H9 (cell line): ENCODE data around the gene TMEM185B. TPM values are rescaled to one million over a fixed set of nuclear protein-coding genes. Genes with fewer than 3 reads are reported as not detected.

Experiments used
- DNase-seq: peaks from one replicate; pipeline ENCODE4 v3.0.0-alpha.2; 2017
- H2AFZ ChIP-seq: one replicate; pipeline ENCODE4 v1.6.1; 2013; ENCODE audit warnings: mild to moderate bottlenecking, low read length, control low read depth, moderate library complexity
- H2AK5ac ChIP-seq: 2 replicates; pipeline ENCODE4 v1.6.1; 2013; ENCODE audit warnings: low read length, control low read depth, mixed read lengths; ENCODE audit not compliant: insufficient read length
- H2BK120ac ChIP-seq: one replicate; pipeline ENCODE4 v1.6.1; 2013; ENCODE audit warnings: low read depth, mild to moderate bottlenecking, low read length, control low read depth, inconsistent platforms; ENCODE audit not compliant: poor library complexity, severe bottlenecking
- H2BK12ac ChIP-seq: 2 replicates; pipeline ENCODE4 v1.6.1; 2013; ENCODE audit warnings: low read length, control low read depth, mixed read lengths, low read depth; ENCODE audit not compliant: insufficient read length
- H2BK15ac ChIP-seq: 2 replicates; pipeline ENCODE4 v1.6.1; 2013; ENCODE audit warnings: low read depth, low read length, control low read depth
- H2BK20ac ChIP-seq: one replicate; pipeline ENCODE4 v1.6.1; 2013; ENCODE audit warnings: low read depth, mild to moderate bottlenecking, low read length, control low read depth, inconsistent platforms; ENCODE audit not compliant: poor library complexity, severe bottlenecking
- H2BK5ac ChIP-seq: 2 replicates; pipeline ENCODE4 v1.6.1; 2013; ENCODE audit warnings: low read length, control low read depth, mixed read lengths; ENCODE audit not compliant: insufficient read length
- H3K14ac ChIP-seq: 2 replicates; pipeline ENCODE4 v1.6.1; 2013; ENCODE audit warnings: low read length, control low read depth; ENCODE audit not compliant: insufficient read depth
- H3K18ac ChIP-seq: 2 replicates; pipeline ENCODE4 v1.6.1; 2013; ENCODE audit warnings: low read depth, mild to moderate bottlenecking, mixed read lengths, low read length, control low read depth; ENCODE audit not compliant: insufficient read length
- H3K23ac ChIP-seq: 2 replicates; pipeline ENCODE4 v1.6.1; 2013; ENCODE audit warnings: low read length, control low read depth, mixed read lengths, low read depth; ENCODE audit not compliant: insufficient read length
- H3K23me2 ChIP-seq: 2 replicates; pipeline ENCODE4 v1.6.1; 2013; ENCODE audit warnings: low read depth, mild to moderate bottlenecking, mixed read lengths, low read length, control low read depth; ENCODE audit not compliant: insufficient read length, poor library complexity, severe bottlenecking
- H3K27ac ChIP-seq: 2 replicates; pipeline ENCODE4 v1.5.1; 2013; ENCODE audit warnings: low read length, control low read depth, mixed read lengths, low read depth; ENCODE audit not compliant: insufficient read length
- H3K27me3 ChIP-seq: 2 replicates; pipeline ENCODE4 v1.6.1; 2013; ENCODE audit warnings: low read length, control low read depth, inconsistent platforms; ENCODE audit not compliant: insufficient read depth
- H3K4ac ChIP-seq: 2 replicates; pipeline ENCODE4 v1.6.1; 2013; ENCODE audit warnings: low read depth, mild to moderate bottlenecking, control low read depth, inconsistent platforms, low read length, moderate library complexity
- H3K4me1 ChIP-seq: 2 replicates; pipeline ENCODE4 v1.6.1; 2013; ENCODE audit warnings: low read length, control low read depth, inconsistent platforms; ENCODE audit not compliant: insufficient read depth
- H3K4me2 ChIP-seq: 2 replicates; pipeline ENCODE4 v1.6.1; 2013; ENCODE audit warnings: low read length, control low read depth, mixed read lengths; ENCODE audit not compliant: insufficient read length, insufficient read depth
- H3K56ac ChIP-seq: 2 replicates; pipeline ENCODE4 v1.6.1; 2013; ENCODE audit warnings: low read depth, mild to moderate bottlenecking, mixed read lengths, low read length, control low read depth; ENCODE audit not compliant: insufficient read length
- H3K79me1 ChIP-seq: 2 replicates; pipeline ENCODE4 v1.6.1; 2013; ENCODE audit warnings: low read depth, mild to moderate bottlenecking, moderate library complexity, low read length, control low read depth, inconsistent platforms; ENCODE audit not compliant: insufficient read depth, poor library complexity, severe bottlenecking
- H3K79me2 ChIP-seq: 2 replicates; pipeline ENCODE4 v1.6.1; 2013; ENCODE audit warnings: low read length, control low read depth, inconsistent platforms; ENCODE audit not compliant: insufficient read depth
- H3K9ac ChIP-seq: 2 replicates; pipeline ENCODE4 v1.6.1; 2013; ENCODE audit warnings: low read length, control low read depth, mixed read lengths; ENCODE audit not compliant: insufficient read length; ENCODE audit errors: extremely low read depth
- H3K9me3 ChIP-seq: one replicate; pipeline ENCODE4 v1.6.1; 2013; ENCODE audit warnings: low read depth, low read length, inconsistent platforms; ENCODE audit not compliant: control insufficient read depth
- H3T11ph ChIP-seq: one replicate; pipeline ENCODE4 v1.6.1; 2013; ENCODE audit warnings: mild to moderate bottlenecking, low read length, control low read depth, inconsistent platforms
- H4K20me1 ChIP-seq: one replicate; pipeline ENCODE4 v1.6.1; 2013; ENCODE audit not compliant: control insufficient read depth, insufficient read length, insufficient read depth
- H4K5ac ChIP-seq: 2 replicates; pipeline ENCODE4 v1.6.1; 2013; ENCODE audit warnings: low read depth, mild to moderate bottlenecking, mixed read lengths, low read length, control low read depth; ENCODE audit not compliant: insufficient read length
- H4K8ac ChIP-seq: replicated peaks from 2 replicates; pipeline ENCODE4 v1.6.1; 2013; ENCODE audit warnings: low read length, control low read depth, mixed read lengths, low read depth; ENCODE audit not compliant: insufficient read length
- H4K91ac ChIP-seq: 2 replicates; pipeline ENCODE4 v1.6.1; 2013; ENCODE audit warnings: low read depth, mild to moderate bottlenecking, moderate library complexity, mixed read lengths, low read length, control low read depth; ENCODE audit not compliant: insufficient read length
- H3K27ac Mint-ChIP-seq, 3 experiments: 2 replicates in 2 of 3; 3 replicates in 1 of 3; pipeline ENCODE4 v1.8.0; 2020 to 2021; ENCODE audit warnings: mixed read lengths in 3 of 3, mild to moderate bottlenecking in 1 of 3, moderate library complexity in 1 of 3
- H3K27me3 Mint-ChIP-seq: 2 replicates; pipeline ENCODE4 v1.8.0; 2021; ENCODE audit warnings: low read depth, mild to moderate bottlenecking, moderate library complexity, mixed read lengths
- H3K36me3 Mint-ChIP-seq, 3 experiments: 2 replicates in 2 of 3; 3 replicates in 1 of 3; pipeline ENCODE4 v1.8.0; 2020 to 2021; ENCODE audit warnings: low read depth in 3 of 3, mixed read lengths in 3 of 3; ENCODE audit not compliant: insufficient read depth in 1 of 3
- H3K4me1 Mint-ChIP-seq, 2 experiments: 2 replicates each; pipeline ENCODE4 v1.8.0; 2020; ENCODE audit warnings: mixed read lengths in 2 of 2
- H3K4me3 Mint-ChIP-seq, 2 experiments: 2 replicates in 1 of 2; 3 replicates in 1 of 2; pipeline ENCODE4 v1.8.0; 2020 to 2021; ENCODE audit warnings: mild to moderate bottlenecking in 2 of 2, mixed read lengths in 2 of 2, moderate library complexity in 1 of 2
- H3K9me3 Mint-ChIP-seq, 2 experiments: 2 replicates in 1 of 2; 3 replicates in 1 of 2; pipeline ENCODE4 v1.8.0; 2020; ENCODE audit warnings: mild to moderate bottlenecking in 2 of 2, mixed read lengths in 2 of 2, moderate library complexity in 1 of 2
- CTCF ChIP-seq: fragments of 200-600 bp; sonication (generic); conservative IDR thresholded peaks from 3 replicates; pipeline ENCODE4 v1.8.0; 2021; ENCODE audit warnings: antibody characterized with exemption, mild to moderate bottlenecking
- WGBS: extraction: QIAGEN DNeasy Blood & Tissue Kit; methylation state at CpG from one replicate; pipeline ENCODE4 v1.1.7; 2013; ENCODE audit warnings: missing lambda C conversion rate, low lambda C conversion rate, mixed read lengths; ENCODE audit not compliant: insufficient read length; ENCODE audit errors: extremely low coverage; 5-methylcytosine and 5-hydroxymethylcytosine counted together
- total RNA-seq: library from RNA; stranded (reverse); gene quantifications from 2 replicates; pipeline ENCODE4 v1.2.1, GENCODE V29; 2021

Gene TMEM185B
- total RNA-seq, 1 experiment from 2014 or later, result 29.0 TPM

GRCh38 chr2:120204022-120204405 lies 19.2 kb downstream of the TMEM185B start:
- Histone ChIP-seq H2BK20ac (no peak overlapping the region), H2BK5ac (no peak overlapping the region), H2AK5ac (no peak overlapping the region), H3K23ac (no peak overlapping the region), H2AFZ (no peak overlapping the region), H3K9me3 (no peaks in the 10 kb centered on the region), H4K91ac (no peak overlapping the region), H3K4me1 (peaks cover 3% of the 10 kb centered on the region; the same call in 1 of the 2 replicates), H3K27ac (no peak overlapping the region), H3T11ph (no peak overlapping the region), H4K8ac (no peak overlapping the region), H2BK120ac (no peak overlapping the region), H3K4ac (no peak overlapping the region), H4K20me1 (no peaks in the 10 kb centered on the region), H3K27me3 (no peaks in the 10 kb centered on the region), H3K23me2 (no peaks in the 10 kb centered on the region), H3K79me2 (no peaks in the 10 kb centered on the region), H3K56ac (no peak overlapping the region), H3K9ac (no peak overlapping the region), H3K18ac (no peak overlapping the region), H4K5ac (no peak overlapping the region), H2BK12ac (no peak overlapping the region), H3K4me2 (no peak overlapping the region), H2BK15ac (no peak overlapping the region), H3K79me1 (no peaks in the 10 kb centered on the region), H3K14ac (no peak overlapping the region; the same call in 1 of the 2 replicates)
- DNase-seq, result peak; percentile 39
- H3K27me3 Mint-ChIP-seq, result no peaks in the 10 kb centered on the region
- no CpG with 5 or more reads among the region's 5 CpGs for WGBS
- peaks cover 0 to under 1% of the 10 kb centered on the region in 2 experiments; a peak in 3 of 5 replicates for H3K9me3 Mint-ChIP-seq
- no peak overlapping the region for H3K27ac Mint-ChIP-seq
- peaks cover 0 to under 1% (median 0%) of the 10 kb centered on the region in 3 experiments; a peak in 2 of 7 replicates for H3K36me3 Mint-ChIP-seq
- peak; percentile 41; the same call in 2 of the 3 replicates for TF ChIP-seq CTCF
- H3K4me1 Mint-ChIP-seq, result peaks cover 4 to 8% of the 10 kb centered on the region in 2 experiments; a peak in 3 of 4 replicates
- no peak overlapping the region for H3K4me3 Mint-ChIP-seq
